Neuronal stem cell (in vitro differentiated cells): ENCODE results near the gene MMP17.

Experiments
- DNase-seq: peaks from one replicate; pipeline ENCODE4 v3.0.0-alpha.2; 2013; ENCODE audit warnings: low spot score
- H2AFZ ChIP-seq: one replicate; pipeline ENCODE4 v1.6.1; 2013; ENCODE audit warnings: mild to moderate bottlenecking, low read length, inconsistent platforms
- H2AK5ac ChIP-seq: 2 replicates; pipeline ENCODE4 v1.6.1; 2013; ENCODE audit warnings: low read depth, mild to moderate bottlenecking, inconsistent platforms, low read length, moderate library complexity, mixed read lengths
- H2BK120ac ChIP-seq: 2 replicates; pipeline ENCODE4 v1.6.1; 2013; ENCODE audit warnings: low read depth, mild to moderate bottlenecking, inconsistent platforms, low read length, moderate library complexity, mixed read lengths
- H2BK12ac ChIP-seq: one replicate; pipeline ENCODE4 v1.6.1; 2013; ENCODE audit warnings: low read length, inconsistent platforms
- H2BK15ac ChIP-seq: 2 replicates; pipeline ENCODE4 v1.6.1; 2013; ENCODE audit warnings: mild to moderate bottlenecking, low read length, inconsistent platforms, mixed read lengths
- H2BK5ac ChIP-seq: one replicate; pipeline ENCODE4 v1.6.1; 2013; ENCODE audit warnings: inconsistent platforms, mild to moderate bottlenecking, low read length, moderate library complexity
- H3K14ac ChIP-seq: one replicate; pipeline ENCODE4 v1.6.1; 2013; ENCODE audit warnings: low read length, inconsistent platforms
- H3K18ac ChIP-seq: 2 replicates; pipeline ENCODE4 v1.6.1; 2013; ENCODE audit warnings: low read length, inconsistent platforms
- H3K23ac ChIP-seq: 2 replicates; pipeline ENCODE4 v1.6.1; 2013; ENCODE audit warnings: low read depth, mild to moderate bottlenecking, mixed read lengths, low read length, inconsistent platforms; ENCODE audit not compliant: poor library complexity
- H3K27ac ChIP-seq: replicated peaks from 3 replicates; pipeline ENCODE4 v1.5.1; 2013; ENCODE audit warnings: low read length, inconsistent platforms
- H3K27me3 ChIP-seq, 3 experiments: 2 replicates each; pipeline ENCODE4 v1.6.1; 2013; ENCODE audit warnings: low read length in 3 of 3, mild to moderate bottlenecking in 2 of 3, inconsistent platforms in 1 of 3, low read depth in 1 of 3, mixed read lengths in 1 of 3, moderate library complexity in 1 of 3; ENCODE audit not compliant: control insufficient read depth in 3 of 3, insufficient read depth in 3 of 3
- H3K36me3 ChIP-seq, 2 donors: replicated peaks in 1 of 2; 2 replicates each; pipeline ENCODE4 v1.6.1; 2013; ENCODE audit warnings: low read length in 2 of 2; ENCODE audit not compliant: control insufficient read depth in 2 of 2, insufficient read depth in 2 of 2
- H3K4ac ChIP-seq: 2 replicates; pipeline ENCODE4 v1.6.1; 2013; ENCODE audit warnings: inconsistent platforms, mild to moderate bottlenecking, low read length, moderate library complexity
- H3K4me1 ChIP-seq, 2 donors: 1 replicate in 1 of 2; 2 replicates in 1 of 2; pipeline ENCODE4 v1.6.1; 2013; ENCODE audit warnings: low read length in 2 of 2, low read depth in 1 of 2; ENCODE audit not compliant: control insufficient read depth in 2 of 2, insufficient read depth in 1 of 2
- H3K4me2 ChIP-seq: one replicate; pipeline ENCODE4 v1.6.1; 2013; ENCODE audit warnings: mild to moderate bottlenecking, low read length, inconsistent platforms; ENCODE audit not compliant: insufficient read depth, poor library complexity, severe bottlenecking
- H3K4me3 ChIP-seq, 2 donors: 2 replicates each; pipeline ENCODE4 v1.5.1; 2013; ENCODE audit warnings: low read length in 2 of 2, mild to moderate bottlenecking in 2 of 2, inconsistent platforms in 1 of 2, moderate library complexity in 1 of 2
- H3K79me1 ChIP-seq: one replicate; pipeline ENCODE4 v1.6.1; 2013; ENCODE audit warnings: low read depth, mild to moderate bottlenecking, inconsistent platforms, low read length, moderate library complexity
- H3K9ac ChIP-seq: one replicate; pipeline ENCODE4 v1.6.1; 2013; ENCODE audit warnings: mild to moderate bottlenecking, low read depth, low read length, inconsistent platforms; ENCODE audit not compliant: poor library complexity
- H3K9me3 ChIP-seq, 2 donors: replicated peaks in 1 of 2; 2 replicates each; pipeline versions ENCODE3 to v1.6.1; 2013; ENCODE audit warnings: low read length in 2 of 2, mild to moderate bottlenecking in 2 of 2, inconsistent platforms in 1 of 2, low read depth in 1 of 2, mixed read lengths in 1 of 2, moderate library complexity in 1 of 2; ENCODE audit not compliant: control insufficient read depth in 2 of 2, insufficient read depth in 1 of 2
- H4K8ac ChIP-seq: one replicate; pipeline ENCODE4 v1.6.1; 2013; ENCODE audit warnings: low read depth, mild to moderate bottlenecking, inconsistent platforms, low read length, moderate library complexity
- H4K91ac ChIP-seq: one replicate; pipeline ENCODE4 v1.6.1; 2013; ENCODE audit warnings: low read length, low read depth, mild to moderate bottlenecking, inconsistent platforms; ENCODE audit not compliant: poor library complexity
- WGBS, 2 donors: extraction: QIAGEN DNeasy Blood & Tissue Kit; methylation state at CpG; one replicate each; pipeline ENCODE4 v1.1.7; 2013; ENCODE audit warnings: missing lambda C conversion rate in 2 of 2, mixed read lengths in 1 of 2; ENCODE audit not compliant: insufficient read length in 2 of 2, insufficient replicate concordance in 1 of 2; ENCODE audit errors: extremely low coverage in 2 of 2; 5-methylcytosine and 5-hydroxymethylcytosine counted together

Gene MMP17

DNA sequence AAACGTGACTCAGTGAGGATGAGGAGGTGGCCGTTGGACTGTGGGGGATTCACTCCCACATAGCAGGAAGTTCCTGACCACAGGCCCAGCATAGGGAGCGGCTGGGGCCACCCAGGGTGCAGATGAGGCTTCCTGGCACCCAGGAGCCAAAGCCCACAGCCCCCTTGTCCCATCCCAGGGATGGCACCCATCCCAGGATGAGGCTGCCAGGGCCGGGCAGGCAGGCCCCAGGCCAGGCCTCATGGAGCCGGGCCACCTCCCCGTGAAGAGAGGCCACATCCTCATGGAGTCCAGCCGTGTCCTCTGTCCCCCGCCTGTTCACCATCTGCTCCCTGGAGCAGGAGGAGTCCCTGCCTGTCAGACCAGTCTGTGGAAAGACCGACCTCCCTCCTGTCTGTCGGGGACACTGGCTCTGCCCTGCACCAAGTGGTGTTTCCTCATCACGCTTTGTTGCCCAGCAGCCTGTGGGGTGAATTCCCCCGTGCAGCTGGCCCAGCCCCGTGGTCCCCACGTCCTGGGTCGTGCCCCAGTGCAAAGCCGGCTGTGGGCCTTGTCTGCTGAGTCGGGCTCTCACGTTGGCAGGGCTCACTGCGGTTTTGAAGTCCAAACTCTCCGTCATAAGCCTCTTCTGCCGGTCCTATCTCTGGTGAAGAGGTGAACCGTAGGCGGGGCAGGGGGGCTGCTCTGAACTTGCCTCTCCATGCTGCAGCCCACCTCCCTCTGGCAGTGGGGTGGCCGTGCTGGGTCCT, 24.5 kb downstream of the MMP17 start:
- no peak overlapping the region for H2AFZ ChIP-seq
- no peaks in the 10 kb centered on the region for H3K9me3 ChIP-seq
- peak overlapping the region; percentile 60 for H2AK5ac ChIP-seq
- no peak overlapping the region for H4K91ac ChIP-seq
- H3K4me1 ChIP-seq = no peaks in the 10 kb centered on the region
- H3K18ac ChIP-seq = peak overlapping the region; percentile 64
- H4K8ac ChIP-seq = no peak overlapping the region
- no CpG with 5 or more reads among the region's 24 CpGs for WGBS, 2 donors
- DNase-seq = no peak
- no peaks in the 10 kb centered on the region for H3K79me1 ChIP-seq
- no peak overlapping the region for H3K4me3 ChIP-seq
- H3K14ac ChIP-seq = no peak overlapping the region
- H3K4ac ChIP-seq = no peak overlapping the region
- H3K23ac ChIP-seq = peak overlapping the region; percentile 65
- H3K27me3 ChIP-seq = no peaks in the 10 kb centered on the region
- H2BK120ac ChIP-seq = peak overlapping the region; percentile 61
- H2BK15ac ChIP-seq = peak overlapping the region; percentile 16
- H2BK12ac ChIP-seq = no peak overlapping the region
- H3K36me3 ChIP-seq = peaks cover 0 to 4% of the 10 kb centered on the region in 2 donors
- no peak overlapping the region for H3K4me2 ChIP-seq
- H2BK5ac ChIP-seq = peak overlapping the region; percentile 75
- no peak overlapping the region for H3K9ac ChIP-seq
- no peak overlapping the region for H3K27ac ChIP-seq

DNA sequence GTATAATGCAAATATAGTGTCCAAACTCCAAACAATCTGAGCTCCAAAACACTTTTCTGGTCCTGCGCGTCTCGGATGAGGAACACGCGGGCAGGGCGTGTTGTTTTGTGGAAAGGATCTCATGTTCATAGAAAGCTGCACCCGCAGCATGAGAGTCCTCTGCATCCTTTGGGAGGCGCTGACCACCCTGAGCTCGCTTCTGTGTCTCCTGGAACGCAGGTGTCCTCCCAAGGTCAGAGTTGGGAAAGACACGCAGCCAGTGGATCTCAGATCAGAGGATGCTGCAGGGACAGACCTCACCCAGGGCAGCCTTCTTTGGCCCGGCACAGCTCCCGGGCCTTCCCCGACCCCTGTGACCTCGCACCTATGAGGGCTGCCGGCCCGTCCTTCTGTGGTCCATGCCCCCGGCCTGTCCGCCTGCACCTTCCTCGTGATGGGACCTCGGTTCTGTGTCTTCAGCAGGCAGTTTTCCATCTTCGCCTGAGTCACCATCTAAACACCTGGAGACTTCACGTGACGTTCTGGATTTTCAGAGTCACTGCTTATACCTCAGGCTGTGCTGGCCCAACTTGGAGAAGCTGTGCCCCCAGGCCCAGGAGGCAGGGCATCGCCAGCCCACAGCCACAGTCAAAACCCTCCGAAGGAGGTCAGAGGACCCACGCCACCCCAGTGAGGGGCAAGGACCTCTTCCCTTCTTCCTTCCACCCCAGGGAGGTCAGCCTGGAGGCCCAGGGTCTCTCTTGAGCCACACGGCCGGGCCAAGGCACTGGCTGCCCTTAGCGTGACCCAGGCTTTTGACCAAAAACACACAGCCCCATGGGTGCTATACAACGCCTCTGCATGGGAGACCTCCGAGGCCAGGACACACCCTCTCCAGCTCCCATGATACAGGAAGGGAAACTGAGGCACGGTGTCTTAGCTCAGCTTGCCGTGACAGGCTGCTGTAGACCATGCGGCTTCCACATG, 25.9 kb downstream of the MMP17 start:
- Histone ChIP-seq H3K27me3 (no peaks in the 10 kb centered on the region), H3K27ac (no peak overlapping the region), H2AK5ac (peak overlapping the region; percentile 53), H2AFZ (no peak overlapping the region), H3K18ac (peak overlapping the region; percentile 52), H3K9ac (no peak overlapping the region), H4K91ac (no peak overlapping the region), H3K36me3 (peaks cover 0 to 4% of the 10 kb centered on the region in 2 donors), H3K4ac (no peak overlapping the region), H3K23ac (no peak overlapping the region), H2BK15ac (peak overlapping the region; percentile 83), H3K4me1 (no peaks in the 10 kb centered on the region), H3K14ac (no peak overlapping the region), H2BK5ac (no peak overlapping the region), H4K8ac (no peak overlapping the region), H3K79me1 (no peaks in the 10 kb centered on the region), H3K4me3 (no peak overlapping the region), H3K9me3 (no peaks in the 10 kb centered on the region), H3K4me2 (no peak overlapping the region), H2BK12ac (no peak overlapping the region), H2BK120ac (no peak overlapping the region)
- DNase-seq = no peak
- no CpG with 5 or more reads among the region's 35 CpGs for WGBS, 2 donors

DNA sequence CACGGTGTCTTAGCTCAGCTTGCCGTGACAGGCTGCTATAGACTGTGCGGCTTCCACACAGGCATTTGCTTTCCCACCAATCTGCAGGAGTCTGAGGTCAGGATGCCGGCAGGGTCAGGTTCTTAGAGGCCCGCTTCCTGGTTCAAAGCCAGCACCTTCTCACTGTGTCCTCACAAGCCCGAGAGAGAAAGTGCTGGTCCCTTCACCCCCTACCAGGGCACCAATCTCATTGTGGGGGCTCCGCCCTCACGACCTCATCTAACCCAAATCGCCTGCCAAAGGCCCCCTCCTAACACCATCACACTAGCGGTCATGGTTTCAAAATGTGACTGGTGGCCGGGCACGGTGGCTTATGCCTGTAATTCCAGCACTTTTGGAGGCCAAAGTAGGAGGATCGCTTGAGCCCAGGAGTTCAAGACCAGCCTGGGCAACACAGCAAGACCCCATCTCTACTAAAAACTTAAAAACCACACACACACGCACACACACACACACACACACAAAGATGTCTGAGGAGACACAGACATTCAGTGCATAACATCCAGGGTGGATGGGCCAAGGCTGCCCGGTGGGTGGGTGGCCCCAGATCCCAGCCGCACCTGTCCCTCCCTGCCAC, 26.8 kb downstream of the MMP17 start:
- no peak overlapping the region for H3K4ac ChIP-seq
- WGBS, 2 donors = no CpG with 5 or more reads among the region's 16 CpGs
- peaks cover 0 to 4% of the 10 kb centered on the region in 2 donors for H3K36me3 ChIP-seq
- H3K9me3 ChIP-seq = no peaks in the 10 kb centered on the region
- no peak overlapping the region for H3K27ac ChIP-seq
- no peak overlapping the region for H4K91ac ChIP-seq
- peak overlapping the region; percentile 85 for H3K23ac ChIP-seq
- peaks cover 0 to 3% of the 10 kb centered on the region in 2 donors for H3K4me1 ChIP-seq
- no peaks in the 10 kb centered on the region for H3K79me1 ChIP-seq
- H2AFZ ChIP-seq = no peak overlapping the region
- H3K27me3 ChIP-seq = no peaks in the 10 kb centered on the region
- no peak overlapping the region for H3K4me3 ChIP-seq
- H2BK15ac ChIP-seq = no peak overlapping the region
- H3K14ac ChIP-seq = peak overlapping the region; percentile 82
- H2BK5ac ChIP-seq = no peak overlapping the region
- peak overlapping the region; percentile 71 for H3K18ac ChIP-seq
- no peak overlapping the region for H3K4me2 ChIP-seq
- no peak overlapping the region for H4K8ac ChIP-seq
- DNase-seq = no peak
- peak overlapping the region; percentile 94 for H2AK5ac ChIP-seq
- H2BK120ac ChIP-seq = no peak overlapping the region
- H2BK12ac ChIP-seq = peak overlapping the region; percentile 46
- H3K9ac ChIP-seq = peak overlapping the region; percentile 21
